Endothelial cell of umbilical vein (primary cell): ENCODE results near the gene NSD1. TPM values are rescaled to one million over a fixed set of nuclear protein-coding genes. Genes with fewer than 3 reads are reported as not detected.

ENCODE experiments used
- BruUV-seq: library from RNA; stranded (reverse); fragments of 400-500 nt; replicated peaks from 2 replicates; lab custom pipeline; 2021; lab: Mats Ljungman, UMichigan
- CTCF ChIA-PET: fragments of 300-600, 350-600 bp; sonication (Branson Sonifier 250); formaldehyde crosslinking; loops from one replicate; lab custom pipeline; 2021; ENCODE audit warnings: antibody characterized with exemption, inconsistent platforms; lab: Charles Lee
- POLR2A ChIA-PET: fragments of 300-600, 350-600 bp; sonication (Branson Sonifier 250); formaldehyde crosslinking; loops from one replicate; lab custom pipeline; 2021; ENCODE audit warnings: antibody characterized with exemption, inconsistent platforms; lab: Charles Lee
- DNase-seq: peaks from one replicate; pipeline ENCODE4 v3.0.0-alpha.2; 2011; ENCODE audit warnings: low read depth, low spot score
- FAIRE-seq: peaks from 2 replicates; lab custom pipeline; 2011; peaks lifted over from hg19 to GRCh38; lab: Jason Lieb, UNC
- H2AFZ ChIP-seq: 2 replicates; pipeline ENCODE4 v1.6.0; 2012; ENCODE audit warnings: low read depth, low read length, control low read depth, inconsistent platforms
- H3K27ac ChIP-seq: 2 replicates; pipeline ENCODE4 v1.5.1; 2011; ENCODE audit warnings: low read depth, mild to moderate bottlenecking, control low read depth, low read length, moderate library complexity; ENCODE audit not compliant: insufficient read depth
- H3K27me3 ChIP-seq, 2 experiments: 2 replicates each; pipeline versions ENCODE4 v1.6.0 to v1.6.1; 2011; ENCODE audit warnings: low read length in 2 of 2, mixed read lengths in 1 of 2; ENCODE audit not compliant: control insufficient read depth in 2 of 2, insufficient read depth in 2 of 2
- H3K36me3 ChIP-seq, 2 experiments: 2 replicates in 1 of 2; 3 replicates in 1 of 2; pipeline ENCODE4 v1.5.1; 2011; ENCODE audit warnings: low read length in 2 of 2, mild to moderate bottlenecking in 1 of 2, moderate library complexity in 1 of 2; ENCODE audit not compliant: control insufficient read depth in 2 of 2, insufficient read depth in 2 of 2; ENCODE audit errors: extremely low read depth in 1 of 2
- H3K4me1 ChIP-seq: 3 replicates; pipeline ENCODE4 v1.5.1; 2011; ENCODE audit warnings: mild to moderate bottlenecking, low read length; ENCODE audit not compliant: control insufficient read depth, insufficient read depth; ENCODE audit errors: extremely low read depth
- H3K4me2 ChIP-seq: 2 replicates; pipeline ENCODE4 v1.6.1; 2011; ENCODE audit warnings: low read length, control low read depth, mixed read lengths; ENCODE audit not compliant: insufficient read depth
- H3K4me3 ChIP-seq, 3 experiments: fragments of 200-600 bp in 1 of 3; sonication (generic), shearing (Covaris generic) in 1 of 3; replicated peaks in 1 of 3; 2 replicates each; pipeline ENCODE4 v1.5.1; 2011 to 2016; ENCODE audit warnings: control low read depth in 3 of 3, low read length in 3 of 3, mild to moderate bottlenecking in 2 of 3, inconsistent platforms in 1 of 3, low read depth in 1 of 3, moderate library complexity in 1 of 3; ENCODE audit not compliant: insufficient read depth in 1 of 3
- H3K79me2 ChIP-seq: 2 replicates; pipeline ENCODE4 v1.6.0; 2012; ENCODE audit warnings: low read length, inconsistent platforms; ENCODE audit not compliant: control insufficient read depth, insufficient read depth
- H3K9ac ChIP-seq: replicated peaks from 2 replicates; pipeline ENCODE3; 2011; ENCODE audit warnings: low read length, control low read depth; ENCODE audit not compliant: insufficient read depth; ENCODE audit errors: extremely low read depth
- H3K9me1 ChIP-seq: replicated peaks from 3 replicates; pipeline ENCODE4 v1.6.0; 2011; ENCODE audit warnings: mild to moderate bottlenecking, low read length; ENCODE audit not compliant: control insufficient read depth, insufficient read depth; ENCODE audit errors: extremely low read depth
- H3K9me3 ChIP-seq: replicated peaks from 2 replicates; pipeline ENCODE4 v1.5.1; 2012; ENCODE audit warnings: low read length, inconsistent platforms; ENCODE audit not compliant: control insufficient read depth, insufficient read depth
- H4K20me1 ChIP-seq: replicated peaks from 2 replicates; pipeline ENCODE3; 2011; ENCODE audit warnings: mild to moderate bottlenecking, low read length; ENCODE audit not compliant: control insufficient read depth, insufficient read depth; ENCODE audit errors: extremely low read depth
- EZH2 ChIP-seq: IDR thresholded peaks from 2 replicates; pipeline ENCODE4 v1.6.1; 2012; ENCODE audit warnings: borderline replicate concordance, low read depth, mild to moderate bottlenecking, moderate library complexity, low read length, inconsistent platforms; ENCODE audit not compliant: severe bottlenecking
- FOS ChIP-seq: IDR thresholded peaks from 2 replicates; pipeline ENCODE4 v1.6.1; 2011; ENCODE audit warnings: mild to moderate bottlenecking, low read length, moderate library complexity, borderline replicate concordance; ENCODE audit not compliant: insufficient read depth
- GATA2 ChIP-seq: IDR thresholded peaks from 2 replicates; pipeline ENCODE4 v1.7.0; 2011; ENCODE audit warnings: low read depth, mild to moderate bottlenecking, moderate library complexity, mixed read lengths, low read length; ENCODE audit not compliant: insufficient read length, insufficient read depth
- JUN ChIP-seq: IDR thresholded peaks from 2 replicates; pipeline ENCODE4 v1.6.1; 2011; ENCODE audit warnings: borderline replicate concordance, low read depth; ENCODE audit not compliant: insufficient read length, insufficient read depth
- MYC ChIP-seq: IDR thresholded peaks from one replicate; pipeline ENCODE4 v1.6.1; 2011; ENCODE audit warnings: mild to moderate bottlenecking, low read depth, low read length
- POLR2A ChIP-seq: IDR thresholded peaks from 2 replicates; pipeline ENCODE4 v1.6.1; 2012; ENCODE audit warnings: low read depth, mild to moderate bottlenecking, control low read depth, low read length
- POLR2AphosphoS5 ChIP-seq: IDR thresholded peaks from 2 replicates; pipeline ENCODE4 v1.6.1; 2012; ENCODE audit warnings: low read depth, mild to moderate bottlenecking, control low read depth, low read length, moderate library complexity; ENCODE audit not compliant: insufficient read depth
- dilution Hi-C: fragments of 300-500 bp; cut with MboI; formaldehyde crosslinking; loops from one replicate; pipeline ENCODE4 v1.15.0; 2019; ENCODE audit warnings: low sequenced_read_pairs; ENCODE audit not compliant: extremely low pct_ligation_motif_present
- intact Hi-C: fragments of 100-400 bp; cut with micrococcal nuclease; formaldehyde crosslinking; loops from one replicate; pipeline ENCODE4 v1.10.0; 2022
- polyA plus RNA-seq, 4 experiments: library from polyadenylated mRNA; depleted of rRNA in 3 of 4; stranded (reverse) in 3 of 4; unstranded in 1 of 4; fragments of >200 nt; gene quantifications; 2 replicates each; pipeline versions ENCODE4 v1.2.1 to v1.2.3, GENCODE V29; 2011 to 2012; ENCODE audit warnings: missing spikeins in 1 of 4
- total RNA-seq: library from RNA; stranded (reverse); gene quantifications from 2 replicates; pipeline ENCODE4 v1.2.3, GENCODE V29; 2021
- TF ChIP-seq, protein P1 (sequence below): IDR thresholded peaks from 2 replicates; pipeline ENCODE4 v1.6.1; 2011; ENCODE audit not compliant: insufficient read depth, insufficient read length
- TF ChIP-seq, protein P2 (sequence below), 2 donors: IDR thresholded peaks; 1 replicate in 1 of 2; 2 replicates in 1 of 2; pipeline ENCODE4 v1.5.1; 2011; ENCODE audit warnings: low read length in 2 of 2, mild to moderate bottlenecking in 2 of 2, moderate library complexity in 2 of 2, control low read depth in 1 of 2, inconsistent platforms in 1 of 2, low read depth in 1 of 2; ENCODE audit not compliant: insufficient read depth in 1 of 2; ENCODE audit errors: extremely low read depth in 1 of 2

The NSD1 gene
- total and polyA plus RNA-seq, 2 donors (not counting 3 experiments of a cell fraction or from before 2014, with no cell fraction given), result 14.4 to 90.4 TPM

- H3K27me3 ChIP-seq, result no peaks in the 10 kb centered on the region
- POLR2A ChIA-PET, result no interaction called here
- CTCF ChIA-PET, result interaction anchor here (0.7 to 1.4 kb wide), 3 partner anchors 10 to 149 kb away, joined by 3 to 5 read pairs (median 4); no protein-coding TSS in a partner anchor
- no peak overlapping the region for H3K4me3 ChIP-seq
- TF ChIP-seq POLR2A (no peak), FOS (no peak), EZH2 (no peak), JUN (no peak), GATA2 (no peak), POLR2AphosphoS5 (no peak), MYC (no peak)
- TF ChIP-seq, protein P1, sequence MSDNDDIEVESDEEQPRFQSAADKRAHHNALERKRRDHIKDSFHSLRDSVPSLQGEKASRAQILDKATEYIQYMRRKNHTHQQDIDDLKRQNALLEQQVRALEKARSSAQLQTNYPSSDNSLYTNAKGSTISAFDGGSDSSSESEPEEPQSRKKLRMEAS, result no peak
- TF ChIP-seq, protein P2, sequence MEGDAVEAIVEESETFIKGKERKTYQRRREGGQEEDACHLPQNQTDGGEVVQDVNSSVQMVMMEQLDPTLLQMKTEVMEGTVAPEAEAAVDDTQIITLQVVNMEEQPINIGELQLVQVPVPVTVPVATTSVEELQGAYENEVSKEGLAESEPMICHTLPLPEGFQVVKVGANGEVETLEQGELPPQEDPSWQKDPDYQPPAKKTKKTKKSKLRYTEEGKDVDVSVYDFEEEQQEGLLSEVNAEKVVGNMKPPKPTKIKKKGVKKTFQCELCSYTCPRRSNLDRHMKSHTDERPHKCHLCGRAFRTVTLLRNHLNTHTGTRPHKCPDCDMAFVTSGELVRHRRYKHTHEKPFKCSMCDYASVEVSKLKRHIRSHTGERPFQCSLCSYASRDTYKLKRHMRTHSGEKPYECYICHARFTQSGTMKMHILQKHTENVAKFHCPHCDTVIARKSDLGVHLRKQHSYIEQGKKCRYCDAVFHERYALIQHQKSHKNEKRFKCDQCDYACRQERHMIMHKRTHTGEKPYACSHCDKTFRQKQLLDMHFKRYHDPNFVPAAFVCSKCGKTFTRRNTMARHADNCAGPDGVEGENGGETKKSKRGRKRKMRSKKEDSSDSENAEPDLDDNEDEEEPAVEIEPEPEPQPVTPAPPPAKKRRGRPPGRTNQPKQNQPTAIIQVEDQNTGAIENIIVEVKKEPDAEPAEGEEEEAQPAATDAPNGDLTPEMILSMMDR (IDR thresholded peaks at IDR 0.05; ENCODE audit: extremely low read depth in 1 of 2, insufficient read depth in 1 of 2, low read depth in 1 of 2, low read length in 2 of 2), result no peak
- no TSS peak for BruUV-seq
- intact Hi-C loops (no loop called here), dilution Hi-C loops (no loop called here)
- no peak for DNase-seq
- H3K9ac ChIP-seq, result no peak overlapping the region
- no peak overlapping the region for H3K27ac ChIP-seq
- no peaks in the 10 kb centered on the region for H3K9me3 ChIP-seq
- H3K4me2 ChIP-seq, result no peak overlapping the region
- peaks cover 8% of the 10 kb centered on the region for H3K4me1 ChIP-seq
- H3K79me2 ChIP-seq, result no peaks in the 10 kb centered on the region
- no peaks in the 10 kb centered on the region for H3K9me1 ChIP-seq
- H2AFZ ChIP-seq, result no peak overlapping the region
- no peak for FAIRE-seq
- no peaks in the 10 kb centered on the region for H4K20me1 ChIP-seq
- no peaks in the 10 kb centered on the region for H3K36me3 ChIP-seq
Observed at GRCh38 chr5:177123789-177124485, 9.6 kb upstream of the NSD1 start.
